ENCODE data around the gene LSM5. TPM values are rescaled to one million over a fixed set of nuclear protein-coding genes. Genes with fewer than 3 reads are reported as not detected.

The LSM5 gene
- total RNA-seq (2022) (146 and 160 TPM in 2 replicates), Bru-seq, nascent RNA (percentile 91 among the genes with signal in this experiment), BruChase-seq, experiment 1, labeled RNA remaining after a 6-hour chase (percentile 97 among the genes with signal in this experiment), BruChase-seq, experiment 2, labeled RNA remaining after a 2-hour chase (percentile 95 among the genes with signal in this experiment)
- long read RNA-seq, transcript LSM5-208 (5 exons, 2,258 nt), result major isoform, 339 of 382 reads
- long read RNA-seq, partial matches to known transcripts, result 2 of 382 reads
- long read RNA-seq, other reads (novel, unspliced or antisense), result 30 of 382 reads

- intact Hi-C loops (cut with micrococcal nuclease; ENCODE audit: unreplicated experiment), result loop anchor here (2.0 to 10.0 kb wide), 6 partner anchors 79 to 555 kb away; no protein-coding TSS in a partner anchor
- Mint-ChIP-seq H3K9me3 (ENCODE audit: low read depth, unreplicated experiment) (no peaks in the 10 kb centered on the region), H3K27me3 (ENCODE audit: unreplicated experiment) (no peaks in the 10 kb centered on the region), H3K36me3 (ENCODE audit: insufficient read depth, unreplicated experiment) (peaks cover 49% of the 10 kb centered on the region), H3K27ac (ENCODE audit: unreplicated experiment) (peak within 1 kb of the TSS; percentile 93), H3K4me3 (ENCODE audit: low read depth, unreplicated experiment) (peak within 1 kb of the TSS; percentile 95), H3K4me1 (ENCODE audit: low read depth, unreplicated experiment) (peaks cover 7% of the 10 kb centered on the region)
- TSS peak; percentile 11 for BruUV-seq (replicated peaks)
- TF ChIP-seq, protein P1, sequence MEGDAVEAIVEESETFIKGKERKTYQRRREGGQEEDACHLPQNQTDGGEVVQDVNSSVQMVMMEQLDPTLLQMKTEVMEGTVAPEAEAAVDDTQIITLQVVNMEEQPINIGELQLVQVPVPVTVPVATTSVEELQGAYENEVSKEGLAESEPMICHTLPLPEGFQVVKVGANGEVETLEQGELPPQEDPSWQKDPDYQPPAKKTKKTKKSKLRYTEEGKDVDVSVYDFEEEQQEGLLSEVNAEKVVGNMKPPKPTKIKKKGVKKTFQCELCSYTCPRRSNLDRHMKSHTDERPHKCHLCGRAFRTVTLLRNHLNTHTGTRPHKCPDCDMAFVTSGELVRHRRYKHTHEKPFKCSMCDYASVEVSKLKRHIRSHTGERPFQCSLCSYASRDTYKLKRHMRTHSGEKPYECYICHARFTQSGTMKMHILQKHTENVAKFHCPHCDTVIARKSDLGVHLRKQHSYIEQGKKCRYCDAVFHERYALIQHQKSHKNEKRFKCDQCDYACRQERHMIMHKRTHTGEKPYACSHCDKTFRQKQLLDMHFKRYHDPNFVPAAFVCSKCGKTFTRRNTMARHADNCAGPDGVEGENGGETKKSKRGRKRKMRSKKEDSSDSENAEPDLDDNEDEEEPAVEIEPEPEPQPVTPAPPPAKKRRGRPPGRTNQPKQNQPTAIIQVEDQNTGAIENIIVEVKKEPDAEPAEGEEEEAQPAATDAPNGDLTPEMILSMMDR (IDR thresholded peaks at IDR 0.05; ENCODE audit: unreplicated experiment), result no peak
- peak; percentile 94 for DNase-seq
- CTCF ChIA-PET, result interaction anchor here (0.6 to 1.5 kb wide), 6 partner anchors 11 to 1355 kb away, joined by 3 to 6 read pairs (median 4); no protein-coding TSS in a partner anchor
Observed at GRCh38 chr7:32490127-32490796, at the start of gene LSM5. Gene LSM5, minus strand, starts transcription at chr7:32490380. Its CDS starts 15 bp downstream, at chr7:32490365.

DNA sequence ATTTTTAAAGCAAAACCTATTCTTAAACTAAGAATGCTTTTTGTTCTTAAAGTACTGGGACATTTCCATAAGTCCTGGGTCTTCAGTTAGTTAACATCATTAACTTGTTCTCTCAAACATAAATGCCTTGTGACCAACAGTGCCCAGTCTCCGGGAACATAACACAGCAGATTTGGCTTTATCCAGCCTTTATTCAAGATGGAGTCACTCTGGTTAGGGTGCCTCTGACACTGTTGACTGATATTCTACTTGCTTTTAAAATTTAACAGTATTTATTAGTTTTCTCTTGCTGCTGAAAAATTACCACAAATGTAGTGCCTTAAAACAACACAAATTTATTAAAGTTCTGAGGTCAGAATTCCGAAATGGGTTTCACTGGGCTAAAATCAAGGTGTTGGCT is 49.2 kb upstream of the LSM5 start:
- H3K27me3 Mint-ChIP-seq (ENCODE audit: unreplicated experiment), result no peaks in the 10 kb centered on the region
- peaks cover 11% of the 10 kb centered on the region for H3K36me3 Mint-ChIP-seq (ENCODE audit: insufficient read depth, unreplicated experiment)
- peaks cover 32% of the 10 kb centered on the region for H3K4me1 Mint-ChIP-seq (ENCODE audit: low read depth, unreplicated experiment)
- BruUV-seq (replicated peaks), result no TSS peak
- DNase-seq, result no peak
- intact Hi-C loops (cut with micrococcal nuclease; ENCODE audit: unreplicated experiment), result no loop called here
- H3K27ac Mint-ChIP-seq (ENCODE audit: unreplicated experiment), result peak overlapping the region; percentile 20
- CTCF ChIA-PET, result no interaction called here
- no peak overlapping the region for H3K4me3 Mint-ChIP-seq (ENCODE audit: low read depth, unreplicated experiment)
- TF ChIP-seq, protein P1 (IDR thresholded peaks at IDR 0.05; ENCODE audit: unreplicated experiment), result no peak
- H3K9me3 Mint-ChIP-seq (ENCODE audit: low read depth, unreplicated experiment), result no peaks in the 10 kb centered on the region

GRCh38 chr7:32537760-32538159 is 47.6 kb upstream of the LSM5 start:
- CTCF ChIA-PET, result no interaction called here
- TF ChIP-seq, protein P1 (IDR thresholded peaks at IDR 0.05; ENCODE audit: unreplicated experiment), result no peak
- peaks cover 11% of the 10 kb centered on the region for H3K36me3 Mint-ChIP-seq (ENCODE audit: insufficient read depth, unreplicated experiment)
- no peaks in the 10 kb centered on the region for H3K27me3 Mint-ChIP-seq (ENCODE audit: unreplicated experiment)
- no peak overlapping the region for H3K27ac Mint-ChIP-seq (ENCODE audit: unreplicated experiment)
- no peak overlapping the region for H3K4me3 Mint-ChIP-seq (ENCODE audit: low read depth, unreplicated experiment)
- peaks cover 32% of the 10 kb centered on the region for H3K4me1 Mint-ChIP-seq (ENCODE audit: low read depth, unreplicated experiment)
- intact Hi-C loops (cut with micrococcal nuclease; ENCODE audit: unreplicated experiment), result loop anchor here (2.0 kb wide), 1 partner anchor 37 kb away; no protein-coding TSS in a partner anchor
- no TSS peak for BruUV-seq (replicated peaks)
- no peak for DNase-seq
- H3K9me3 Mint-ChIP-seq (ENCODE audit: low read depth, unreplicated experiment), result no peaks in the 10 kb centered on the region

DNA sequence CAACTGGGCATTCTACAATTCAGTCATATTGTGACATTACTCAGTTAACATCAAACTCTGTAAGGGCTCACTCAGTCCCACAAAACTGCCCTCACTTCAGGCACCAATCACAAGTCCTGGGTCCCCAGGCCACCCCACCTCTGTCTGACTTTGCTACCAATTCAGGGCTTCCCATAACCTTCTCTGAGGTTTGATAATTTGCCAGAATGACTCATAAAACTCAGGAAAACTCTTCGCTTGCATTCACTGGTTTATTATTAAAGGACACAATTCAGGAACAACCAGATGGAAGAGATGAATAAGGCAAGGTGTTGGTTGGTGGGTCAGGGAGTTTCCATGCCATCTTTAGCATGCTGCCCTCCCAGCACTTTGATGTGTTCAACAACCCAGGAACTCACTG is 46.4 kb upstream of the LSM5 start:
- Mint-ChIP-seq H3K4me3 (ENCODE audit: low read depth, unreplicated experiment) (peak overlapping the region; percentile 2), H3K9me3 (ENCODE audit: low read depth, unreplicated experiment) (no peaks in the 10 kb centered on the region), H3K36me3 (ENCODE audit: insufficient read depth, unreplicated experiment) (peaks cover 11% of the 10 kb centered on the region), H3K27ac (ENCODE audit: unreplicated experiment) (peak overlapping the region; percentile 38), H3K27me3 (ENCODE audit: unreplicated experiment) (no peaks in the 10 kb centered on the region), H3K4me1 (ENCODE audit: low read depth, unreplicated experiment) (peaks cover 32% of the 10 kb centered on the region)
- CTCF ChIA-PET, result no interaction called here
- intact Hi-C loops (cut with micrococcal nuclease; ENCODE audit: unreplicated experiment), result loop anchor here (2.0 kb wide), 1 partner anchor 36 kb away; no protein-coding TSS in a partner anchor
- BruUV-seq (replicated peaks), result no TSS peak
- DNase-seq, result peak; percentile 36
- TF ChIP-seq, protein P1 (IDR thresholded peaks at IDR 0.05; ENCODE audit: unreplicated experiment), result no peak

All from Calu3 (cell line).